SK-N-MC (cell line): ENCODE results near the gene ADK.
"Not testable (repeated sequence)": the region's sequence is repeated elsewhere in the genome, so short reads cannot be mapped to it uniquely, and the experiment has no call there.

Experiments used
- EZH2 ChIP-seq: fragments of 200-600 bp; sonication (generic); IDR thresholded peaks from one replicate; pipeline ENCODE4 v1.6.1; 2017; ENCODE audit warnings: antibody characterized with exemption
- POLR2AphosphoS5 ChIP-seq: IDR thresholded peaks from 2 replicates; pipeline ENCODE4 v1.6.1; 2012; ENCODE audit warnings: mild to moderate bottlenecking, low read depth, low read length, borderline replicate concordance

DNA sequence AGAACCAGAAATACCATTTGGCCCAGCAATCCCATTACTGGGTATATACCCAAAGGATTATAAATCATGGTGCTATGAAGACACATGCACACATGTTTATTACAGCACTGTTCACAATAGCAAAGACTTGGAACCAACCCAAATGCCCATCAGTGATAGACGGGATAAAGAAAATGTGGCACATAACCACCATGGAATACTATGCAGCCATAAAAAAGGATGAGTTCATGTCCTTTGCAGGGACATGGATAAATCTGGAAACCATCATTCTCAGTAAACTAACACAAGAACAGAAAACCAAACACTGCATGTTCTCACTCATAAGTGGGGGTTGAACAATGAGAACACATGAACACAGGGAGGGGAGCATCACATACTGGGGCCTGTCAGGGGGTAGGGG, 306.5 kb downstream of the ADK start:
- TF ChIP-seq EZH2, POLR2AphosphoS5: not testable (repeated sequence)
